ENCODE results near the gene CHRNE. TPM values are rescaled to one million over a fixed set of nuclear protein-coding genes. Genes with fewer than 3 reads are reported as not detected.

The CHRNE gene
- total RNA-seq, 2 experiments from 2014 or later: 0.27 to 0.32 TPM

- Histone ChIP-seq H3K27ac (ENCODE audit: low read depth, low read length, poor library complexity, severe bottlenecking) (peak overlapping the region; percentile 99), H3K4me3 (ENCODE audit: low read depth, low read length, poor library complexity, severe bottlenecking) (peak overlapping the region; percentile 100), H3K4me2 (ENCODE audit: low read length) (peak overlapping the region; percentile 97), H3K9me3 (ENCODE audit: low read length) (no peaks in the 10 kb centered on the region), H2AFZ (ENCODE audit: low read length) (no peak overlapping the region), H3K9me2 (ENCODE audit: insufficient read depth, low read length) (no peaks in the 10 kb centered on the region), H4K20me1 (ENCODE audit: insufficient read depth, low read length) (peaks cover 19% of the 10 kb centered on the region), H3K4me1 (ENCODE audit: insufficient read depth, low read length, poor library complexity, severe bottlenecking) (peaks cover 57% of the 10 kb centered on the region), H3K79me2 (ENCODE audit: insufficient read depth, low read depth, low read length) (peaks cover 79% of the 10 kb centered on the region), H3K36me3 (ENCODE audit: insufficient read depth, low read length) (peaks cover 79% of the 10 kb centered on the region)
- BruUV-seq (replicated peaks): no TSS peak
- no peak for TF ChIP-seq EZH2phosphoT487 (IDR thresholded peaks at IDR 0.05; ENCODE audit: borderline replicate concordance, low read depth, low read length)
- TF ChIP-seq CTCF (conservative IDR thresholded peaks at IDR 0.05; ENCODE audit: low read length): no peak
- intact Hi-C loops (cut with micrococcal nuclease; ENCODE audit: unreplicated experiment): loop anchor here (10.0 kb wide), 1 partner anchor 251 kb away; the partner anchor contains the start of gene ZNF594
- DNase-seq (ENCODE audit: low spot score): peak; percentile 68
- ChIA-PET CTCF (ENCODE audit: unreplicated experiment) (no interaction called here), POLR2A (no interaction called here)
Observed at GRCh38 chr17:4944163-4944553, 41.3 kb upstream of the CHRNE start.

GRCh38 chr17:4942760-4943508 is 40.0 kb upstream of the CHRNE start:
- H3K4me2 ChIP-seq (ENCODE audit: low read length): peak overlapping the region; percentile 97
- peak overlapping the region; percentile 99 for H3K27ac ChIP-seq (ENCODE audit: low read depth, low read length, poor library complexity, severe bottlenecking)
- TF ChIP-seq CTCF (conservative IDR thresholded peaks at IDR 0.05; ENCODE audit: low read length) (no peak), EZH2phosphoT487 (IDR thresholded peaks at IDR 0.05; ENCODE audit: borderline replicate concordance, low read depth, low read length) (no peak)
- peak overlapping the region; percentile 95 for H3K4me3 ChIP-seq (ENCODE audit: low read depth, low read length, poor library complexity, severe bottlenecking)
- no peak overlapping the region for H2AFZ ChIP-seq (ENCODE audit: low read length)
- intact Hi-C loops (cut with micrococcal nuclease; ENCODE audit: unreplicated experiment): loop anchor here (10.0 kb wide), 1 partner anchor 252 kb away; the partner anchor contains the start of gene ZNF594
- H4K20me1 ChIP-seq (ENCODE audit: insufficient read depth, low read length): peaks cover 19% of the 10 kb centered on the region
- peaks cover 85% of the 10 kb centered on the region for H3K79me2 ChIP-seq (ENCODE audit: insufficient read depth, low read depth, low read length)
- H3K4me1 ChIP-seq (ENCODE audit: insufficient read depth, low read length, poor library complexity, severe bottlenecking): peaks cover 68% of the 10 kb centered on the region
- H3K9me3 ChIP-seq (ENCODE audit: low read length): no peaks in the 10 kb centered on the region
- POLR2A ChIA-PET: no interaction called here
- CTCF ChIA-PET (ENCODE audit: unreplicated experiment): no interaction called here
- H3K36me3 ChIP-seq (ENCODE audit: insufficient read depth, low read length): peaks cover 81% of the 10 kb centered on the region
- H3K9me2 ChIP-seq (ENCODE audit: insufficient read depth, low read length): no peaks in the 10 kb centered on the region
- DNase-seq (ENCODE audit: low spot score): no peak
- BruUV-seq (replicated peaks): no TSS peak

- Histone ChIP-seq H3K4me1 (ENCODE audit: insufficient read depth, low read length, poor library complexity, severe bottlenecking) (peaks cover 61% of the 10 kb centered on the region), H3K4me3 (ENCODE audit: low read depth, low read length, poor library complexity, severe bottlenecking) (peak overlapping the region; percentile 95), H3K9me3 (ENCODE audit: low read length) (no peaks in the 10 kb centered on the region), H3K27ac (ENCODE audit: low read depth, low read length, poor library complexity, severe bottlenecking) (peak overlapping the region; percentile 90), H3K79me2 (ENCODE audit: insufficient read depth, low read depth, low read length) (peaks cover 69% of the 10 kb centered on the region), H3K9me2 (ENCODE audit: insufficient read depth, low read length) (no peaks in the 10 kb centered on the region), H4K20me1 (ENCODE audit: insufficient read depth, low read length) (peaks cover 11% of the 10 kb centered on the region), H3K36me3 (ENCODE audit: insufficient read depth, low read length) (peaks cover 81% of the 10 kb centered on the region), H2AFZ (ENCODE audit: low read length) (no peak overlapping the region), H3K4me2 (ENCODE audit: low read length) (peak overlapping the region; percentile 97)
- ChIA-PET CTCF (ENCODE audit: unreplicated experiment) (no interaction called here), POLR2A (no interaction called here)
- intact Hi-C loops (cut with micrococcal nuclease; ENCODE audit: unreplicated experiment): loop anchor here (10.0 kb wide), 1 partner anchor 254 kb away; the partner anchor contains the start of gene ZNF594
- TF ChIP-seq EZH2phosphoT487 (IDR thresholded peaks at IDR 0.05; ENCODE audit: borderline replicate concordance, low read depth, low read length): no peak
- TF ChIP-seq CTCF (conservative IDR thresholded peaks at IDR 0.05; ENCODE audit: low read length): no peak
- no TSS peak for BruUV-seq (replicated peaks)
- no peak for DNase-seq (ENCODE audit: low spot score)
Observed at GRCh38 chr17:4941319-4941610, 38.4 kb upstream of the CHRNE start.

All from OCI-LY7 (cell line).